SK-N-SH (cell line): ENCODE data around the gene MAB21L3. TPM values are rescaled to one million over a fixed set of nuclear protein-coding genes. Genes with fewer than 3 reads are reported as not detected.

Experiments used
- CTCF ChIA-PET: fragments of 300-600, 350-600 bp; formaldehyde crosslinking; extraction: SDS; loops from one replicate; lab custom pipeline; 2021; lab: Yijun Ruan, JAX
- POLR2A ChIA-PET: fragments of 350-600 bp; sonication (Branson Sonifier 250); formaldehyde crosslinking; extraction: SDS; loops from one replicate; lab custom pipeline; 2020; ENCODE audit warnings: antibody characterized with exemption, inconsistent platforms; lab: Yijun Ruan, JAX
- DNase-seq: peaks from one replicate; pipeline ENCODE4 v3.0.0; 2012
- H2AFZ ChIP-seq: fragments of 200-600 bp; sonication (generic); 2 replicates; pipeline ENCODE4 v1.8.1; 2016; ENCODE audit warnings: antibody characterized with exemption, mild to moderate bottlenecking, low read depth
- H3F3A ChIP-seq: fragments of 200-600 bp; sonication (generic); replicated peaks from 2 replicates; pipeline ENCODE3; 2016; ENCODE audit warnings: antibody characterized with exemption, mild to moderate bottlenecking; ENCODE audit not compliant: insufficient read depth
- H3K27ac ChIP-seq, 2 experiments: fragments of 200-500 bp in 1 of 2; fragments of 200-600 bp in 1 of 2; sonication (Bioruptor generic) in 1 of 2; sonication (generic), shearing (Covaris generic) in 1 of 2; 2 replicates each; pipeline versions ENCODE4 v1.5.1 to v1.6.1; 2014 to 2016; ENCODE audit warnings: low read depth in 2 of 2, inconsistent platforms in 1 of 2, low read length in 1 of 2, mild to moderate bottlenecking in 1 of 2, mixed read lengths in 1 of 2
- H3K27me3 ChIP-seq: fragments of 200-600 bp; sonication (generic), shearing (Covaris generic); 2 replicates; pipeline ENCODE4 v1.6.1; 2016; ENCODE audit warnings: mixed run types; ENCODE audit not compliant: insufficient read depth
- H3K36me3 ChIP-seq, 2 experiments: fragments of 200-500 bp in 1 of 2; fragments of 200-600 bp in 1 of 2; sonication (Bioruptor generic) in 1 of 2; sonication (generic) in 1 of 2; replicated peaks in 1 of 2; 2 replicates each; pipeline versions ENCODE3 to v1.5.1; 2014 to 2016; ENCODE audit warnings: low read length in 1 of 2, mild to moderate bottlenecking in 1 of 2; ENCODE audit not compliant: insufficient read depth in 2 of 2, control insufficient read depth in 1 of 2
- H3K4me1 ChIP-seq, 2 experiments: fragments of 200-500 bp in 1 of 2; fragments of 200-600 bp in 1 of 2; sonication (Bioruptor generic) in 1 of 2; sonication (generic), shearing (Covaris generic) in 1 of 2; 2 replicates each; pipeline versions ENCODE4 v1.5.1 to v1.6.1; 2014 to 2016; ENCODE audit warnings: low read depth in 1 of 2, low read length in 1 of 2, mixed run types in 1 of 2; ENCODE audit not compliant: insufficient read depth in 2 of 2, control insufficient read depth in 1 of 2
- H3K4me2 ChIP-seq: fragments of 200-600 bp; sonication (generic), shearing (Covaris generic); 2 replicates; pipeline ENCODE4 v1.6.1; 2017; ENCODE audit warnings: mixed run types
- H3K4me3 ChIP-seq, 2 experiments: fragments of 200-500 bp in 1 of 2; fragments of 200-600 bp in 1 of 2; sonication (Bioruptor generic) in 1 of 2; sonication (generic), shearing (Covaris generic) in 1 of 2; 2 replicates each; pipeline versions ENCODE4 v1.5.1 to v1.8.1; 2014 to 2016; ENCODE audit warnings: low read depth in 2 of 2, inconsistent platforms in 1 of 2, low read length in 1 of 2, mild to moderate bottlenecking in 1 of 2, mixed read lengths in 1 of 2, moderate library complexity in 1 of 2
- H3K79me2 ChIP-seq: fragments of 200-600 bp; sonication (generic); 2 replicates; pipeline ENCODE4 v1.8.1; 2017; ENCODE audit warnings: mild to moderate bottlenecking; ENCODE audit not compliant: insufficient read depth
- H3K9ac ChIP-seq: fragments of 200-600 bp; sonication (generic); 2 replicates; pipeline ENCODE4 v1.6.1; 2017; ENCODE audit warnings: mixed run types
- H3K9me2 ChIP-seq: fragments of 200-600 bp; sonication (generic); 2 replicates; pipeline ENCODE4 v1.6.1; 2017; ENCODE audit warnings: mixed run types
- H3K9me3 ChIP-seq: fragments of 200-600 bp; sonication (generic); 2 replicates; pipeline ENCODE4 v1.6.1; 2017; ENCODE audit warnings: mixed run types, mild to moderate bottlenecking, moderate library complexity
- H4K20me1 ChIP-seq: fragments of 200-600 bp; sonication (generic); 2 replicates; pipeline ENCODE4 v1.6.1; 2017; ENCODE audit warnings: mild to moderate bottlenecking, mixed run types; ENCODE audit not compliant: insufficient read depth
- FOXJ3 ChIP-seq: sonication (generic); formaldehyde crosslinking; IDR thresholded peaks from 2 replicates; pipeline ENCODE4 v1.5.1; 2020; ENCODE audit warnings: mild to moderate bottlenecking, missing genetic modification reagents
- FOXM1 ChIP-seq: IDR thresholded peaks from 2 replicates; pipeline ENCODE4 v1.4.0; 2012; ENCODE audit warnings: low read depth, mild to moderate bottlenecking
- GABPA ChIP-seq: IDR thresholded peaks from 2 replicates; pipeline ENCODE4 v1.4.0; 2012; ENCODE audit warnings: low read depth, mild to moderate bottlenecking
- GATA2 ChIP-seq: sonication (generic); formaldehyde crosslinking; IDR thresholded peaks from 2 replicates; pipeline ENCODE4 v1.5.0; 2020; ENCODE audit warnings: mild to moderate bottlenecking, missing genetic modification reagents
- JUND ChIP-seq: IDR thresholded peaks from 2 replicates; pipeline ENCODE4 v1.4.0; 2012
- MXI1 ChIP-seq: IDR thresholded peaks from 2 replicates; pipeline ENCODE4 v1.6.1; 2012; ENCODE audit warnings: mild to moderate bottlenecking, low read depth, low read length, improper control_type of control experiment
- NRF1 ChIP-seq: IDR thresholded peaks from 2 replicates; pipeline ENCODE4 v1.6.1; 2012; ENCODE audit warnings: low read depth, mild to moderate bottlenecking, low read length
- RFX5 ChIP-seq: IDR thresholded peaks from 2 replicates; pipeline ENCODE4 v1.6.1; 2012; ENCODE audit warnings: mild to moderate bottlenecking, improper control_type of control experiment, low read length
- RXRA ChIP-seq: IDR thresholded peaks from 2 replicates; pipeline ENCODE4 v1.4.0; 2012; ENCODE audit warnings: low read depth, mild to moderate bottlenecking, borderline replicate concordance
- SMC3 ChIP-seq: IDR thresholded peaks from 2 replicates; pipeline ENCODE4 v1.6.1; 2012; ENCODE audit warnings: low read depth, low read length, improper control_type of control experiment
- TCF12 ChIP-seq: IDR thresholded peaks from 2 replicates; pipeline ENCODE4 v1.4.0; 2012
- USF1 ChIP-seq: IDR thresholded peaks from 2 replicates; pipeline ENCODE4 v1.4.0; 2012; ENCODE audit warnings: low read depth, borderline replicate concordance
- YY1 ChIP-seq: IDR thresholded peaks from 2 replicates; pipeline ENCODE4 v1.4.0; 2012; ENCODE audit warnings: low read depth, mild to moderate bottlenecking
- WGBS: methylation state at CpG from one replicate; pipeline ENCODE4 v1.1.6; 2017; ENCODE audit warnings: low lambda C conversion rate; 5-methylcytosine and 5-hydroxymethylcytosine counted together
- polyA plus RNA-seq, 3 experiments: library from polyadenylated mRNA; depleted of rRNA; stranded (reverse); fragments of >200 nt; gene quantifications; 2 replicates each; pipeline ENCODE4 v1.2.3, GENCODE V29; 2012
- TF ChIP-seq, protein P1 (sequence below): IDR thresholded peaks from 2 replicates; pipeline ENCODE4; 2012

The MAB21L3 gene
- polyA plus RNA-seq, 1 of the 3 experiments (the other 2 are of a cell fraction), result not detected

DNA sequence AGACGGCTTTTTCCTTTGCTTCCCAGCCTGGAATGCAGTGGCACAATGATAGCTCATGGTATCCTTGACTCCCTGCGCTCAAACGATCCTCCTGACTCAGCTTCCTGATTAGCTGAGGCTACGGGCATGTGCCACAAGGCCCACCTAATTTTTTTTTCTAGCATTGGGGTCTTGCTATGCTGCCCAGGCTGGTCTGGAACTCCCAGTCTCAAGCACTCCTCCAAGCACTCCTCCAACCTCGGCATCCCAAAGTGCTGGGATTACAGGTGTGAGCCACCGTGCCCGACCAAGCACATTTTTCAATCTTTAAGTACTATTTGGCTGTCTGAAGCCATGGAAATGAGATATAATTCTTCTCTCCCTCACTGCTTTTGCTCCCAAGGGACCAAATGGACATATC lies 58.7 kb downstream of the MAB21L3 start:
- no peak overlapping the region for H3K9ac ChIP-seq
- no peak overlapping the region for H3K27ac ChIP-seq
- no peaks in the 10 kb centered on the region for H3K79me2 ChIP-seq
- H2AFZ ChIP-seq, result no peak overlapping the region
- ChIA-PET POLR2A (no interaction called here), CTCF (interaction anchor here (1.2 kb wide), 1 partner anchor 17 kb away, joined by 3 read pairs; no protein-coding TSS in a partner anchor)
- peaks cover 0 to 17% of the 10 kb centered on the region in 2 experiments; a peak in 1 of 4 replicates for H3K4me1 ChIP-seq
- no peaks in the 10 kb centered on the region for H3K36me3 ChIP-seq
- no peaks in the 10 kb centered on the region for H3K9me3 ChIP-seq
- no peaks in the 10 kb centered on the region for H4K20me1 ChIP-seq
- H3K4me2 ChIP-seq, result no peak overlapping the region
- no peak for TF ChIP-seq YY1
- WGBS, result 55% methylated on average over 7 of the region's 7 CpGs
- no peak overlapping the region for H3K4me3 ChIP-seq
- H3K9me2 ChIP-seq, result no peaks in the 10 kb centered on the region
- H3F3A ChIP-seq, result no peaks in the 10 kb centered on the region
- no peak for DNase-seq
- H3K27me3 ChIP-seq, result no peaks in the 10 kb centered on the region

GRCh38 chr1:116170721-116171589 lies 59.8 kb downstream of the MAB21L3 start:
- Histone ChIP-seq H3K4me1 (peaks cover 0 to 6% of the 10 kb centered on the region in 2 experiments; a peak in 1 of 4 replicates), H3K4me2 (no peak overlapping the region), H2AFZ (no peak overlapping the region), H3K27me3 (no peaks in the 10 kb centered on the region), H3K9ac (no peak overlapping the region), H3K4me3 (no peak overlapping the region), H3K36me3 (no peaks in the 10 kb centered on the region)
- DNase-seq, result no peak
- CTCF ChIA-PET, result interaction anchor here (1.0 kb wide), 1 partner anchor 322 kb away, joined by 3 read pairs; no protein-coding TSS in a partner anchor
- POLR2A ChIA-PET, result no interaction called here
- TF ChIP-seq NRF1 (no peak), SMC3 (no peak), FOXM1 (no peak), USF1 (no peak), YY1 (no peak), TCF12 (no peak), RXRA (no peak), GABPA (no peak), FOXJ3 (CRISPR knock-in tag) (no peak), RFX5 (no peak), MXI1 (no peak), JUND (no peak), GATA2 (no peak)
- TF ChIP-seq, protein P1, sequence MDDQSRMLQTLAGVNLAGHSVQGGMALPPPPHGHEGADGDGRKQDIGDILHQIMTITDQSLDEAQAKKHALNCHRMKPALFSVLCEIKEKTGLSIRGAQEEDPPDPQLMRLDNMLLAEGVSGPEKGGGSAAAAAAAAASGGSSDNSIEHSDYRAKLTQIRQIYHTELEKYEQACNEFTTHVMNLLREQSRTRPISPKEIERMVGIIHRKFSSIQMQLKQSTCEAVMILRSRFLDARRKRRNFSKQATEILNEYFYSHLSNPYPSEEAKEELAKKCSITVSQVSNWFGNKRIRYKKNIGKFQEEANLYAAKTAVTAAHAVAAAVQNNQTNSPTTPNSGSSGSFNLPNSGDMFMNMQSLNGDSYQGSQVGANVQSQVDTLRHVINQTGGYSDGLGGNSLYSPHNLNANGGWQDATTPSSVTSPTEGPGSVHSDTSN, result no peak
- TF ChIP-seq, all 33 proteins: peak for 0
- Histone ChIP-seq H4K20me1 (no peaks in the 10 kb centered on the region), H3K9me3 (no peaks in the 10 kb centered on the region), H3K27ac (no peak overlapping the region), H3K9me2 (no peaks in the 10 kb centered on the region), H3K79me2 (no peaks in the 10 kb centered on the region), H3F3A (no peaks in the 10 kb centered on the region)
- WGBS, result 78% methylated on average over 6 of the region's 6 CpGs
